Esophagus muscularis mucosa (tissue), 4 donors: ENCODE measurements around the gene SETDB2.
A peak's percentile ranks its signal among the peaks of the same experiment; 100 is the strongest.

ENCODE experiments used
- CTCF ChIP-seq, 3 experiments: fragments of 200-600 bp in 2 of 3; fragments of 450-650 bp in 1 of 3; sonication (generic) in 2 of 3; IDR thresholded peaks; one replicate each; pipeline ENCODE4 v1.5.1; 2017 to 2019; ENCODE audit warnings: antibody characterized with exemption in 3 of 3, mild to moderate bottlenecking in 2 of 3, moderate library complexity in 1 of 3
- EP300 ChIP-seq: sonication (generic); formaldehyde crosslinking; IDR thresholded peaks from one replicate; pipeline ENCODE4 v1.6.1; 2017; ENCODE audit warnings: antibody characterized with exemption
- POLR2A ChIP-seq: fragments of 450-650 bp; IDR thresholded peaks from one replicate; pipeline ENCODE4 v1.6.1; 2017; ENCODE audit warnings: antibody characterized with exemption, moderate library complexity, mild to moderate bottlenecking, low read depth
- POLR2AphosphoS5 ChIP-seq, 2 donors: sonication (generic); formaldehyde crosslinking; IDR thresholded peaks; one replicate each; pipeline ENCODE4 v1.6.1; 2017; ENCODE audit warnings: antibody characterized with exemption in 2 of 2

- TF ChIP-seq POLR2A (no peak), CTCF (IDR thresholded peaks at IDR 0.05) (peak in 2 of 3 experiments; percentile 25 to 31), EP300 (no peak), POLR2AphosphoS5 (IDR thresholded peaks at IDR 0.05) (peak; percentile 53 to 75)
These were observed 52.0 kb downstream of the SETDB2 start, which contains the start of gene PHF11 for GRCh38 chr13:49495783-49496762.
